Middle frontal gyrus (tissue), 1 donor: ENCODE data around the gene PIK3C3.
"Not testable (repeated sequence)": the region's sequence is repeated elsewhere in the genome, so short reads cannot be mapped to it uniquely, and the experiment has no call there.

Experiments
- DNase-seq: peaks from one replicate; pipeline ENCODE4 v3.0.0-alpha.2; 2015; ENCODE audit warnings: low spot score; ENCODE audit errors: extremely low spot score

Gene PIK3C3

DNA sequence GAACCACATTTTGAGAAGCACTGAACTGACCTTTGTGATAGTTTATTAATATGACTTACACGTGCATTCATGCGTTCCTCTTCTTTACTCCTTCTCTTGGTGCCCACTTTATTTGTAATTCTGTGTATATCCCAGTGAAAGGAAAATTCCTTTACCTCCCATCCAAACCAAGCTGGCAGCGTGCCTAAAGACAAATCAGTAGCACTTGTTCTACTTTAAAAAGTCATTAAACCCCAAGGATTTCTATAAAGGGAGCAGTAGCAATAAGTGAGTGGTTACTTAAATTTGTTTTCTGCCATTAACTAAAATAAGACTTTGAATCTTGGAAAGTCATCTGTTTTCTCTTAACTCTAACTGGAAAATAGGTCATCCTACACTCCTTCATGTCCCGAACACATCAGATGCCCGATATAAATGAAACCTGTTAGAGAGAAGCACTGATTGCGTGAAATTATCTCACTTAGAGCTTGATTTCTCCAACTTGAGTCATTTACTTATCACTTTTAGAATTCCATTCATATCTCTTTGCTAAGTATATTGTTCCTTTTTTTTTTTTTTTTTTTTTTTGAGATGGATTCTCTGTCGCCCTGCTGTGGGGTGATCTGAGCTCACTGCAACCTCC, 10.7 kb downstream of the PIK3C3 start:
- peak; percentile 29 for DNase-seq

- DNase-seq = no peak
Observed at GRCh38 chr18:41966943-41967342, 11.9 kb downstream of the PIK3C3 start.

GRCh38 chr18:41967680-41968079, 12.6 kb downstream of the PIK3C3 start:
- no peak for DNase-seq

DNA sequence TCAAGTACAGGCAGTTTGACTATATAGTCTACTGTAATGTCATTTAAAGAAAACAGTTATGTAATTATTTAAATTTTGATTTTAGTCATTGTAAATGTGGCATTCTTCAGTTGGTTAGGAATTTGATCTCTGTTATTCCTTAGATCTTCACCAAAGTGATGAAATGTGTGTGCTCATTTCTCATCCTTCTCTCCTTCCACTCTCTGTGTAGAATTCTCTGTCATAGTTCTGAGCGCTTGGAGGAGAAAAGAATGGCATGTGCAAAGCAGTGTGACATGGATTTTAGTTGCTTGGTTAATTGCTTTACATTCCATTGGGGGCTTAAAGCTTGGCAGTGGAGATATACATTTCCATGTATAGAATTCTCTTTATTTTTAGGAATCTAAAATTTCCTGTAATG, 14.8 kb downstream of the PIK3C3 start:
- DNase-seq = no peak

DNA sequence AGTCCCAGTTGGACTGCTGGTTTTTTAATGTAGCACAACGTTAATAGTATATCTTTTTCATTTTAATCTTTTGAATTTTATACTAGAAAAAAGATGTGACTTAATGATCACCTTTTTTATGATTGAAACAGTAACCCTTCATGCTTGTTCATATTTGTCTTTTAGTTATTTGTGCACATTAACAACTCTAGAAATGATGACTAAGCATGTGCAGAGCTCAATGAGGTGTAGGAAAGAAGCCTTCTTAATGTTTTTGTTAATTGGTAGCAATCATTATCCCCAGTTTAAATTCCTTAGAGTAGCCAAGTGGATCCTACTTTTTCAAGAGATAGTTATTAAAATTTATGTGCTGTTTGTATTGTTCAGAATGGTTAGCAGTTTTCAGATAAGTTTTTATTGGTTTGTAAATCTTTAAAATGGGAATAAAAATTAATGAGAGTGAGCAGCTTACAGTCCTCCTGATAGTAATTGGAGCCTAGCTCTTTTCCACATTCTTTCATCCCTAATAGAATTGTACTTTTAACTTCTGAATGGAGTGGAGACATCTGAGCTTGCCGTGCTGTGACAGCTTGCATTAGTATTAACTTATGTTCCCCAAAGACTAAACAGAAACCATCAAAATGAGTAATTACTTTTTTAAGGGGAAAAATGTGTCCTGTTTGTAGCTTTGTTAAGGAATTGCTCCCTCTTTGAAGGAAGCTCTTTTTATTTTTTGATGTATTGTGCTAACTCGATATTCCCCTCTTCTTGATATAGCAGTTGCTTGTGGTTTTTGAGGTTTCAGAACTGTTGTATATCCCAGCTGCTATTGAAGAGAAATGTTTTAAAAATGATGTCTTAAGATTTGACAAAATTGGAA, 17.3 kb downstream of the PIK3C3 start:
- DNase-seq = no peak

GRCh38 chr18:41973983-41974382, 18.9 kb downstream of the PIK3C3 start:
- no peak for DNase-seq

DNA sequence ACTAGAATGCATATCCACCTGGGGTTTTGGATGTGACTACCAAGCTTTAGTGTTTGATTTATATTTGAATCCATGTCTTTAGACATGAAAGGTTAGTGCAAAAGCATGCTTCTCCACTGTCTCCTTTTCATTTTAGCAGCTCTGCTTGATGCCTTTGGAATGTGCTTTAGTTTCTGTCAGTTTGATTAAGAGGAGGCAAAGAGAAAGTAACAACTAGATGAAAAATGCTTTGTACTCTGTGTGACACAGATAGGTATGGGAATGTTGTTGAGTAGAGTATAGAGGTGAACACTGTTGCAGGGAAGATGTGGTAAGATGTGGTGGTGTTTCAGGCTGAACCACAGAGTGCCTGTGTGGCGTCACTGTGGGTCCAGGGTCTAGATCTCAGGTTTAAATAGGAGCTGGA, 19.8 kb downstream of the PIK3C3 start:
- no peak for DNase-seq

DNA sequence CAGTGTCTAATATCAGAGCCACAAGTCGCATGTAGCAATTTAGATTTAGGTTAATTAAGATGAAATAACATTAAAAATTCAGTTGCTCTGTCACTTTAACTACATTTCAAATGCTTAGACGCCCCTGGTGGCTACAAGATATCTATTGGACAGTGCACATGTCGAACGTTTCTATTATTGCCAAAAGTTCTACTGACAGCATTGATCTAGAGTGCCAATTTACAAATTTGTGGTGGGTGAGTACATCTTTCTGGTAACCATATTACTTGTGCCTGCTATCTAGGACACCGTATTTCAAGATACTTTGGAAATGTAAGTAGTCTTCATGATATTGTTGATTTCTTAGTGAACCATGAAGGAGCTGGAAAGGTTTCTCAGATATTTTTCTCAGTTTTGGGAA, 20.2 kb downstream of the PIK3C3 start:
- DNase-seq = no peak

GRCh38 chr18:41977233-41977632, 22.2 kb downstream of the PIK3C3 start:
- no peak for DNase-seq

DNA sequence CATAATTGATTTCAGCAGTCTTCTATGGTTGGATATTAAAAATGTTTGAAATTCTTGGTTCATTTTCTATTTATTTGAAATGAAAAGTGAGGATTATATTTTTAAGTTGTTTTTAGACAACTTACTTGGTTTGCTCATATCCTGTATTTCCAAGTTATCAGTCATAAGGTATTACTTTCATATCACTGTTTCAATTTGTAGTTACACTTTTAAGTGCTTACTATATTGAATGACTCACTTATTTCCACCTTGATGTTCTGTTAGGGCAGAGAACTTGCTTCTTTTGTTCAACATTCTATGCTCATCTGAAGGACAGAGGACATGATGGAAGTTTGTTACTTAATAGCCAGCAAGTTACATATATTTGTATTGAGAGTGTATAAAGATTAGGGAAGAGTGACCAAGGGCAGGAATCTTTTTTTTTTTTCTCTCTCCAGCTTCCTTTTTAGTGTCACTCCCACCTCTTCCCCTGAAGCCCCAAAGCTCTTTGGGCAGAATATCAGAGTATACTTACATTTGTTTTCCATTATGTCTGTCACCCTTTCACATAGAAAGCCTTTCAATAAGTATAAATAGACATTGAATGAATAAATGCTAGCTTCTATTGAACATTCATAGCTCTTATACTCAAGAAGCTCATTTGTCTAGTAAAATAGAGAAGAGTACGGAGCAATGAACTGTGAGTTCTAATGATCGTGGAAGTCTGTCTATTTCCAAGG, 28.1 kb downstream of the PIK3C3 start:
- no peak for DNase-seq

GRCh38 chr18:41985914-41986313, 30.9 kb downstream of the PIK3C3 start:
- no peak for DNase-seq

DNA sequence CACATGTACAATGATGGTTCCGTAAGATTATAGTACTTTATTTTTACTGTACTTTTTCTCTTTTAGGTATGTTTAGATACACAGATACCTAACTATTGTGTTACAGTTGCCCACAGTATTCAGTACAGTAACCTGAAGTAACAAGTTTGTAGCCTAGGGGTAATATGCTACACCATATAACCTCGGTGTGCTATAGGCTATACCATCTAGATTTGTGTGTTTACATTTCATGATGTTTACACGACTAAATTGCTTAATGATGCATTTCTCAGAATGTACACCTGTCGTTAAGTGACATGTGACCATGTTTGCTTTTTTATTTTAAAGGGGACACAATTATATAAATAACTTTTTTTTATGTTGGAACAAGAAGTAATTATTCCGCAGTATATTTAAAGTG, 34.5 kb downstream of the PIK3C3 start:
- no peak for DNase-seq

- DNase-seq = no peak
Observed at GRCh38 chr18:41992066-41992465, 37.0 kb downstream of the PIK3C3 start.

- DNase-seq = no peak
Observed at GRCh38 chr18:41992703-41993102, 37.7 kb downstream of the PIK3C3 start.

GRCh38 chr18:41993151-41993550, 38.1 kb downstream of the PIK3C3 start:
- no peak for DNase-seq

- DNase-seq = no peak
Observed at GRCh38 chr18:41996020-41996419, 41.0 kb downstream of the PIK3C3 start.

- DNase-seq = no peak
Observed at GRCh38 chr18:41999751-42000150, 44.7 kb downstream of the PIK3C3 start.

- DNase-seq = no peak
Observed at GRCh38 chr18:42001801-42002200, 46.8 kb downstream of the PIK3C3 start.

GRCh38 chr18:42004653-42005052, 49.6 kb downstream of the PIK3C3 start:
- no peak for DNase-seq

- no peak for DNase-seq
Observed at GRCh38 chr18:42005782-42006181, 50.7 kb downstream of the PIK3C3 start.

- DNase-seq = not testable (repeated sequence)
Observed at GRCh38 chr18:42009457-42009856, 54.4 kb downstream of the PIK3C3 start.

DNA sequence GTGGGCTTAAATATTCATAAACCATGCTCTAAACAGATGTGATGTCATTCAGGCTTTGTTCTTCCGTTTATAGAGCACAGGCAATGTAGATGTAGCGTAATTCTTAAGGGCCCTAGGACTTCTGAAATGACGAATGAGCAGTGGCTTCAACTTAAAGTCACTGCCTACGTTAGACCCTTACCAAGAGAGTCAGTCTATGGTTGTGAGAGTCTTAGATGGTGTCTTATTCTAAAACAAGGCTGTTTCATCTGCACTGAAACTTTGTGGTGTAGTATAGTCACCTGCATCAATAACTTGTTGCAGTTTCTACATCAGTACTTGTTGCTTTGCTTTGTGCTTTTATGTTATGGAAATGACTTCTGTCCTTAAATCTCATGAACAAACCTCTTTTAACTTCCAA, 56.0 kb downstream of the PIK3C3 start:
- no peak for DNase-seq
